ENCODE results near the gene TBC1D23.

DNA sequence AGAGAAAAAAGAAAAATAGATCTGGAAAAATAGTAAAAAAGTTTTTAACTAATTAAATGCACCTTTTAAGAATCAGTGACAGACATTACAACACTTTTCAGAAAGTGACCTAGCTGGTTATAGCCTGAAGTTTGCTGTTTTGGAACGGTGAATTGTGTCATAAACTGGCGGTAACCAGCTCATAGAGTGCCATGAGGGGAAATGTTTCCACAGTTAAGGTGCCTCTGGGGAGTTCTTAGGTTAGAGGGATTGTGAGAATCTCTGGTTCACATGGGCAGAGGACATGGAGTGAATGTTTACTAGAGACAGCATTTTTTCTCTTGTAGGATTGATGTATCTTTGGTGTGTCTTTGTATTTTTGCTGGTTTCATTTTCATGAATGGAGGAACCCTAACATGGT, 2.8 kb downstream of the TBC1D23 start:
- TF ChIP-seq EZH2phosphoT487 (IDR thresholded peaks at IDR 0.05; ENCODE audit: borderline replicate concordance, low read length): no peak
- TF ChIP-seq, protein P1, sequence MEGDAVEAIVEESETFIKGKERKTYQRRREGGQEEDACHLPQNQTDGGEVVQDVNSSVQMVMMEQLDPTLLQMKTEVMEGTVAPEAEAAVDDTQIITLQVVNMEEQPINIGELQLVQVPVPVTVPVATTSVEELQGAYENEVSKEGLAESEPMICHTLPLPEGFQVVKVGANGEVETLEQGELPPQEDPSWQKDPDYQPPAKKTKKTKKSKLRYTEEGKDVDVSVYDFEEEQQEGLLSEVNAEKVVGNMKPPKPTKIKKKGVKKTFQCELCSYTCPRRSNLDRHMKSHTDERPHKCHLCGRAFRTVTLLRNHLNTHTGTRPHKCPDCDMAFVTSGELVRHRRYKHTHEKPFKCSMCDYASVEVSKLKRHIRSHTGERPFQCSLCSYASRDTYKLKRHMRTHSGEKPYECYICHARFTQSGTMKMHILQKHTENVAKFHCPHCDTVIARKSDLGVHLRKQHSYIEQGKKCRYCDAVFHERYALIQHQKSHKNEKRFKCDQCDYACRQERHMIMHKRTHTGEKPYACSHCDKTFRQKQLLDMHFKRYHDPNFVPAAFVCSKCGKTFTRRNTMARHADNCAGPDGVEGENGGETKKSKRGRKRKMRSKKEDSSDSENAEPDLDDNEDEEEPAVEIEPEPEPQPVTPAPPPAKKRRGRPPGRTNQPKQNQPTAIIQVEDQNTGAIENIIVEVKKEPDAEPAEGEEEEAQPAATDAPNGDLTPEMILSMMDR (conservative IDR thresholded peaks at IDR 0.05; ENCODE audit: low read depth, low read length): no peak
